IMR-90 (cell line): ENCODE measurements around the gene FAM193B. TPM values are rescaled to one million over a fixed set of nuclear protein-coding genes. Genes with fewer than 3 reads are reported as not detected.

ENCODE experiments used
- ATAC-seq: fragments of 200-7000 bp; cut with Tn5 transposase; 2 replicates; pipeline ENCODE4 v1.9.1; 2020; ENCODE audit warnings: low read depth, mild to moderate bottlenecking, moderate library complexity
- BruUV-seq: library from RNA; stranded (reverse); fragments of 400-500 nt; replicated peaks from 2 replicates; lab custom pipeline; 2021; lab: Mats Ljungman, UMichigan
- CTCF ChIA-PET: fragments of 300-600 bp; formaldehyde crosslinking; extraction: SDS; loops from one replicate; lab custom pipeline; 2021; ENCODE audit warnings: antibody characterized with exemption; lab: Yijun Ruan, JAX
- POLR2A ChIA-PET: fragments of 300-600 bp; sonication (Branson Sonifier 250); formaldehyde crosslinking; loops from one replicate; lab custom pipeline; 2022; ENCODE audit warnings: antibody characterized with exemption; ENCODE audit not compliant: unreplicated experiment; lab: Charles Lee
- DNase-seq: peaks from one replicate; pipeline ENCODE4 v3.0.0; 2013
- H2AFZ ChIP-seq: replicated peaks from 2 replicates; pipeline ENCODE3; 2013; ENCODE audit warnings: low read length, mild to moderate bottlenecking; ENCODE audit not compliant: poor library complexity
- H2AK5ac ChIP-seq: 2 replicates; pipeline ENCODE4 v1.6.1; 2013; ENCODE audit warnings: low read depth, low read length, inconsistent platforms
- H2AK9ac ChIP-seq: replicated peaks from 2 replicates; pipeline ENCODE3; 2013; ENCODE audit warnings: mild to moderate bottlenecking, low read depth, low read length, moderate library complexity; ENCODE audit not compliant: poor library complexity
- H2BK120ac ChIP-seq: 2 replicates; pipeline ENCODE4 v1.6.1; 2013; ENCODE audit warnings: low read depth, low read length, inconsistent platforms
- H2BK15ac ChIP-seq: 3 replicates; pipeline ENCODE4 v1.6.1; 2013; ENCODE audit warnings: low read depth, low read length, inconsistent platforms
- H2BK20ac ChIP-seq: 2 replicates; pipeline ENCODE4 v1.6.1; 2013; ENCODE audit warnings: low read depth, mild to moderate bottlenecking, inconsistent platforms, low read length, moderate library complexity
- H2BK5ac ChIP-seq: 2 replicates; pipeline ENCODE4 v1.6.1; 2013; ENCODE audit warnings: mild to moderate bottlenecking, low read depth, low read length, inconsistent platforms; ENCODE audit not compliant: poor library complexity, severe bottlenecking
- H3K14ac ChIP-seq: replicated peaks from 2 replicates; pipeline ENCODE4 v1.6.1; 2013; ENCODE audit warnings: low read depth, low read length, inconsistent platforms
- H3K18ac ChIP-seq: 2 replicates; pipeline ENCODE4 v1.6.1; 2013; ENCODE audit warnings: low read depth, low read length, control low read depth
- H3K23ac ChIP-seq: 2 replicates; pipeline ENCODE4 v1.6.1; 2013; ENCODE audit warnings: low read depth, low read length, inconsistent platforms
- H3K27ac ChIP-seq: 2 replicates; pipeline ENCODE4 v1.5.1; 2013; ENCODE audit warnings: mild to moderate bottlenecking, control low read depth, low read length; ENCODE audit not compliant: insufficient read depth
- H3K27me3 ChIP-seq: 2 replicates; pipeline ENCODE4 v1.6.1; 2013; ENCODE audit warnings: low read length; ENCODE audit not compliant: control insufficient read depth, insufficient read depth
- H3K36me3 ChIP-seq: 2 replicates; pipeline ENCODE4 v1.6.1; 2013; ENCODE audit warnings: low read length, mixed read lengths; ENCODE audit not compliant: control insufficient read depth, insufficient read depth
- H3K4ac ChIP-seq: 2 replicates; pipeline ENCODE4 v1.6.1; 2013; ENCODE audit warnings: low read depth, low read length, inconsistent platforms
- H3K4me1 ChIP-seq: 2 replicates; pipeline ENCODE4 v1.6.1; 2013; ENCODE audit warnings: low read length, mixed read lengths; ENCODE audit not compliant: control insufficient read depth, insufficient read depth
- H3K4me2 ChIP-seq: 2 replicates; pipeline ENCODE4 v1.6.1; 2013; ENCODE audit warnings: low read depth, mild to moderate bottlenecking, control low read depth, low read length, moderate library complexity
- H3K4me3 ChIP-seq: 2 replicates; pipeline ENCODE4 v1.5.1; 2013; ENCODE audit warnings: low read depth, mild to moderate bottlenecking, control low read depth, low read length, moderate library complexity; ENCODE audit not compliant: insufficient read depth
- H3K56ac ChIP-seq: 2 replicates; pipeline ENCODE4 v1.6.1; 2013; ENCODE audit warnings: low read length, inconsistent platforms; ENCODE audit not compliant: insufficient read depth; ENCODE audit errors: extremely low read depth
- H3K79me1 ChIP-seq, 2 experiments: 2 replicates each; pipeline ENCODE4 v1.6.1; 2013; ENCODE audit warnings: low read length in 2 of 2, inconsistent platforms in 1 of 2, low read depth in 1 of 2
- H3K9ac ChIP-seq: 2 replicates; pipeline ENCODE4 v1.6.1; 2013; ENCODE audit warnings: low read depth, low read length, control low read depth
- H3K9me1 ChIP-seq: 2 replicates; pipeline ENCODE4 v1.6.1; 2013; ENCODE audit warnings: low read length, inconsistent platforms; ENCODE audit not compliant: insufficient read depth
- H3K9me3 ChIP-seq: 2 replicates; pipeline ENCODE4 v1.6.1; 2013; ENCODE audit warnings: low read length; ENCODE audit not compliant: control insufficient read depth, insufficient read depth
- H4K20me1 ChIP-seq: 2 replicates; pipeline ENCODE4 v1.6.1; 2013; ENCODE audit warnings: low read length, inconsistent platforms; ENCODE audit not compliant: insufficient read depth
- H4K5ac ChIP-seq: 2 replicates; pipeline ENCODE4 v1.6.1; 2013; ENCODE audit warnings: mild to moderate bottlenecking, low read depth, low read length, control low read depth
- H4K8ac ChIP-seq, 2 experiments: 2 replicates each; pipeline ENCODE4 v1.6.1; 2013; ENCODE audit warnings: low read depth in 2 of 2, low read length in 2 of 2, control low read depth in 1 of 2, inconsistent platforms in 1 of 2
- H4K91ac ChIP-seq: 2 replicates; pipeline ENCODE4 v1.6.1; 2013; ENCODE audit warnings: low read depth, low read length, inconsistent platforms; ENCODE audit not compliant: insufficient read depth
- BHLHE40 ChIP-seq: fragments of 150-350 bp; IDR thresholded peaks from 2 replicates; pipeline ENCODE4 v1.6.1; 2016; ENCODE audit warnings: mild to moderate bottlenecking, low read depth, low read length
- CEBPB ChIP-seq: IDR thresholded peaks from 2 replicates; pipeline ENCODE4 v1.6.1; 2012; ENCODE audit warnings: low read depth, low read length, improper control_type of control experiment
- CHD1 ChIP-seq: IDR thresholded peaks from 2 replicates; pipeline ENCODE4 v1.6.1; 2012; ENCODE audit warnings: low read depth, low read length, improper control_type of control experiment
- CTCF ChIP-seq: conservative IDR thresholded peaks from 2 replicates; pipeline ENCODE4 v1.5.1; 2012; ENCODE audit warnings: mild to moderate bottlenecking, low read depth, low read length, improper control_type of control experiment
- ELK1 ChIP-seq: fragments of 150-350 bp; IDR thresholded peaks from 2 replicates; pipeline ENCODE4 v1.6.1; 2016; ENCODE audit warnings: low read depth, mild to moderate bottlenecking, low read length, moderate library complexity, borderline replicate concordance
- FOS ChIP-seq: fragments of 150-350 bp; IDR thresholded peaks from 2 replicates; pipeline ENCODE4 v1.6.1; 2016; ENCODE audit warnings: low read depth, low read length
- MAFK ChIP-seq: IDR thresholded peaks from 2 replicates; pipeline ENCODE4 v1.6.1; 2012; ENCODE audit warnings: low read depth, low read length, improper control_type of control experiment
- MAZ ChIP-seq: IDR thresholded peaks from 2 replicates; pipeline ENCODE4 v1.6.1; 2012; ENCODE audit warnings: low read depth, mild to moderate bottlenecking, low read length, improper control_type of control experiment, moderate library complexity, borderline replicate concordance
- MXI1 ChIP-seq: IDR thresholded peaks from 2 replicates; pipeline ENCODE4 v1.6.1; 2012; ENCODE audit warnings: low read depth, mild to moderate bottlenecking, low read length, moderate library complexity, borderline replicate concordance
- NFE2L2 ChIP-seq: fragments of 150-350 bp; IDR thresholded peaks from 2 replicates; pipeline ENCODE4 v1.6.1; 2016; ENCODE audit warnings: low read depth, mild to moderate bottlenecking, low read length
- POLR2A ChIP-seq: IDR thresholded peaks from 2 replicates; pipeline ENCODE4 v1.6.1; 2012; ENCODE audit warnings: mild to moderate bottlenecking, low read depth, low read length
- RAD21 ChIP-seq: IDR thresholded peaks from 2 replicates; pipeline ENCODE4 v1.6.1; 2012; ENCODE audit warnings: low read length, improper control_type of control experiment
- RCOR1 ChIP-seq: IDR thresholded peaks from 2 replicates; pipeline ENCODE4 v1.6.1; 2012; ENCODE audit warnings: mild to moderate bottlenecking, low read length, improper control_type of control experiment; ENCODE audit not compliant: insufficient replicate concordance
- RFX5 ChIP-seq: IDR thresholded peaks from 2 replicates; pipeline ENCODE4 v1.8.0; 2012; ENCODE audit warnings: low read depth, mild to moderate bottlenecking, low read length, moderate library complexity
- SMC3 ChIP-seq: fragments of 150-350 bp; IDR thresholded peaks from 2 replicates; pipeline ENCODE4 v1.6.1; 2016; ENCODE audit warnings: low read depth, mild to moderate bottlenecking, antibody characterized with exemption, low read length, moderate library complexity
- USF2 ChIP-seq: fragments of 150-350 bp; IDR thresholded peaks from 2 replicates; pipeline ENCODE4 v1.6.1; 2017; ENCODE audit warnings: mild to moderate bottlenecking, antibody characterized with exemption, low read length, low read depth
- WGBS, 2 experiments: methylation state at CpG; one replicate each; pipeline versions ENCODE4 v1.1.5 to v1.1.7; 2013; ENCODE audit warnings: missing lambda C conversion rate in 2 of 2; ENCODE audit not compliant: insufficient read length in 1 of 2; ENCODE audit errors: extremely low coverage in 2 of 2; 5-methylcytosine and 5-hydroxymethylcytosine counted together
- dilution Hi-C: fragments of 300-500 bp; cut with HindIII; formaldehyde crosslinking; loops from one replicate; pipeline ENCODE4 v1.14.3; 2018; ENCODE audit warnings: low sequenced_read_pairs; ENCODE audit not compliant: unreplicated experiment
- in situ Hi-C: fragments of 300-500 bp; cut with MboI; formaldehyde crosslinking; loops from 3 replicates; pipeline ENCODE4 v1.14.3; 2019; ENCODE audit warnings: low sequenced_read_pairs, inconsistent platforms, mixed read lengths
- intact Hi-C: fragments of 100-400 bp; cut with micrococcal nuclease; formaldehyde crosslinking; loops from 2 replicates; pipeline ENCODE4 v1.10.0; 2022
- polyA plus RNA-seq, 3 experiments: library from polyadenylated mRNA; depleted of rRNA; stranded (reverse); fragments of >200 nt; gene quantifications; 2 replicates each; pipeline ENCODE4 v1.2.3, GENCODE V29; 2012; ENCODE audit warnings: low replicate concordance in 1 of 3
- total RNA-seq: library from RNA; depleted of rRNA; stranded (reverse); fragments of >200 nt; gene quantifications from 2 replicates; pipeline ENCODE4 v1.2.3, GENCODE V29; 2012

FAM193B gene
- total and polyA plus RNA-seq, 2 of the 4 experiments (the other 2 are of a cell fraction): 9.5 to 52.2 TPM

- H3K79me1 ChIP-seq: no peaks in the 10 kb centered on the region
- no peak overlapping the region for H3K23ac ChIP-seq
- H3K4me3 ChIP-seq: no peak overlapping the region
- DNase-seq (no peak), ATAC-seq (no peak)
- no peak overlapping the region for H3K27ac ChIP-seq
- no TSS peak for BruUV-seq
- dilution Hi-C loops (no loop called here), intact Hi-C loops (no loop called here), in situ Hi-C loops (no loop called here)
- H2AK9ac ChIP-seq: no peak overlapping the region
- H2BK120ac ChIP-seq: no peak overlapping the region
- no peaks in the 10 kb centered on the region for H3K9me1 ChIP-seq
- no peak overlapping the region for H3K9ac ChIP-seq
- H3K9me3 ChIP-seq: no peaks in the 10 kb centered on the region
- no peak overlapping the region for H3K56ac ChIP-seq
- H2BK20ac ChIP-seq: no peak overlapping the region
- H3K4me1 ChIP-seq: no peaks in the 10 kb centered on the region
- H3K36me3 ChIP-seq: no peaks in the 10 kb centered on the region
- H3K4me2 ChIP-seq: no peak overlapping the region
- no peak overlapping the region for H3K14ac ChIP-seq
- WGBS, 2 experiments: no CpG with 5 or more reads among the region's 2 CpGs
- no peak overlapping the region for H2BK5ac ChIP-seq
- TF ChIP-seq CEBPB (no peak), CTCF (no peak), BHLHE40 (no peak), POLR2A (no peak), RCOR1 (no peak), USF2 (no peak), RFX5 (no peak), NFE2L2 (no peak), MAFK (no peak), FOS (no peak), RAD21 (no peak), CHD1 (no peak), SMC3 (no peak), MAZ (no peak), MXI1 (no peak), ELK1 (no peak)
- H4K8ac ChIP-seq: no peak overlapping the region
- H3K27me3 ChIP-seq: peaks cover 20% of the 10 kb centered on the region
- H4K91ac ChIP-seq: no peak overlapping the region
- CTCF ChIA-PET: interaction anchor here (1.1 to 1.2 kb wide), 2 partner anchors 9 kb away, joined by 3 to 4 read pairs; no protein-coding TSS in a partner anchor
- no peak overlapping the region for H2BK15ac ChIP-seq
- no peak overlapping the region for H2AFZ ChIP-seq
- H4K5ac ChIP-seq: no peak overlapping the region
- no peaks in the 10 kb centered on the region for H4K20me1 ChIP-seq
- POLR2A ChIA-PET: no interaction called here
- no peak overlapping the region for H2AK5ac ChIP-seq
- no peak overlapping the region for H3K18ac ChIP-seq
- no peak overlapping the region for H3K4ac ChIP-seq
Measured at GRCh38 chr5:177569894-177570293, 15.5 kb upstream of the FAM193B start.
